ENCODE data around the gene SLFN5.
A peak's percentile ranks its signal among the peaks of the same experiment; 100 is the strongest.
"Not testable (repeated sequence)": the region's sequence is repeated elsewhere in the genome, so short reads cannot be mapped to it uniquely, and the experiment has no call there.

The SLFN5 gene

GRCh38 chr17:35242805-35243560, at the start of gene SLFN5:
Gene SLFN5 (plus strand): TSS chr17:35243072. CDS start chr17:35258691, 15,619 bp downstream.
- DNase-seq: peak; percentile 84

- not testable (repeated sequence) for DNase-seq
These were observed 48.9 kb upstream of the SLFN5 start, which contains the start of gene SLC35G3 for GRCh38 chr17:35194001-35194400. Gene SLC35G3 (minus strand): TSS chr17:35194393. CDS start chr17:35194307, 86 bp downstream.

- DNase-seq: not testable (repeated sequence)
These were observed 47.8 kb upstream of the SLFN5 start for GRCh38 chr17:35195062-35195461.

- DNase-seq: not testable (repeated sequence)
These were observed 40.3 kb upstream of the SLFN5 start for GRCh38 chr17:35202582-35202981.

GRCh38 chr17:35210741-35211140, 32.1 kb upstream of the SLFN5 start:
- DNase-seq: no peak

- no peak for DNase-seq
These were observed 30.2 kb upstream of the SLFN5 start for GRCh38 chr17:35212668-35213067.

GRCh38 chr17:35213412-35213940, 29.4 kb upstream of the SLFN5 start:
- no peak for DNase-seq

GRCh38 chr17:35214192-35214591, 28.7 kb upstream of the SLFN5 start:
- DNase-seq: no peak

- DNase-seq: no peak
These were observed 28.1 kb upstream of the SLFN5 start for GRCh38 chr17:35214631-35215273.

- no peak for DNase-seq
These were observed 25.8 kb upstream of the SLFN5 start for GRCh38 chr17:35217107-35217506.

GRCh38 chr17:35218915-35219314, 24.0 kb upstream of the SLFN5 start:
- no peak for DNase-seq

GRCh38 chr17:35222452-35222851, 20.4 kb upstream of the SLFN5 start:
- no peak for DNase-seq

GRCh38 chr17:35224436-35224835, 18.4 kb upstream of the SLFN5 start:
- no peak for DNase-seq

GRCh38 chr17:35227546-35227945, 15.3 kb upstream of the SLFN5 start:
- DNase-seq: no peak

- DNase-seq: no peak
These were observed 13.2 kb upstream of the SLFN5 start for GRCh38 chr17:35229638-35230037.

- DNase-seq: not testable (repeated sequence)
These were observed 8.6 kb upstream of the SLFN5 start for GRCh38 chr17:35234315-35234714.

GRCh38 chr17:35235289-35235688, 7.6 kb upstream of the SLFN5 start:
- no peak for DNase-seq

- DNase-seq: no peak
These were observed 7.0 kb upstream of the SLFN5 start for GRCh38 chr17:35235917-35236316.

GRCh38 chr17:35236821-35237220, 6.1 kb upstream of the SLFN5 start:
- no peak for DNase-seq

- peak; percentile 69 for DNase-seq
These were observed 4.1 kb upstream of the SLFN5 start for GRCh38 chr17:35238821-35239220.

- no peak for DNase-seq
These were observed 3.0 kb upstream of the SLFN5 start for GRCh38 chr17:35239823-35240222.

GRCh38 chr17:35240861-35241260, 2.0 kb upstream of the SLFN5 start:
- no peak for DNase-seq

- DNase-seq: no peak
These were observed 1.4 kb upstream of the SLFN5 start for GRCh38 chr17:35241520-35241919.

GRCh38 chr17:35242158-35242804, 591 bp upstream of the SLFN5 start:
- peak; percentile 13 for DNase-seq

Measured in HCEC 1CT (cell line).